Daoy (cell line): ENCODE data around the gene SEPTIN5. TPM values are rescaled to one million over a fixed set of nuclear protein-coding genes. Genes with fewer than 3 reads are reported as not detected.

Experiments used
- DNase-seq: peaks from one replicate; pipeline ENCODE4 v3.0.0-alpha.2; 2015; ENCODE audit warnings: low read depth
- total RNA-seq: library from RNA; depleted of rRNA; stranded (reverse); fragments of >200 nt; shearing (Covaris generic); gene quantifications from 2 replicates; pipeline ENCODE4 v1.2.3, GENCODE V29; 2014

SEPTIN5 gene
- total RNA-seq, 1 experiment from 2014 or later, result 6.1 TPM

DNA sequence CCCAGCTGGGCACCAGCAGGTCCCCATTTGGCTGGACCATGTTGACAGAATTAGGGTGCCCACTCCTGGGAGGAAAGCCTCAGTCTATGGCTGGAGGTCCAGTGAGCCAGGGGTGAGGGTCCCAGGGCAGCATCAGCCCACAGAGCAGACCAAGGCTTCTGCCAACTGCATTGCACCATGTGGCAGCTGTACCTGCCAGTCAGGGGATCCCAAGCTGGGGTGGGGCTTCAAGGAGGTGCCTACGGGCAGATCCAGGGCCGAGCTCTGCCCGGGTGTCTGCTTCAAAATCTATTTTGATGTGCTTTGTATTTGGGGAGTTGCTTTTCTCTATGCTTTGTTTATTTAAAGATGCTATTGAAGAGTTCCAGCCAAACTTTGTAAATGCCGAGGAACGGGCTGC, 19.5 kb downstream of the SEPTIN5 start:
- DNase-seq, result no peak

DNA sequence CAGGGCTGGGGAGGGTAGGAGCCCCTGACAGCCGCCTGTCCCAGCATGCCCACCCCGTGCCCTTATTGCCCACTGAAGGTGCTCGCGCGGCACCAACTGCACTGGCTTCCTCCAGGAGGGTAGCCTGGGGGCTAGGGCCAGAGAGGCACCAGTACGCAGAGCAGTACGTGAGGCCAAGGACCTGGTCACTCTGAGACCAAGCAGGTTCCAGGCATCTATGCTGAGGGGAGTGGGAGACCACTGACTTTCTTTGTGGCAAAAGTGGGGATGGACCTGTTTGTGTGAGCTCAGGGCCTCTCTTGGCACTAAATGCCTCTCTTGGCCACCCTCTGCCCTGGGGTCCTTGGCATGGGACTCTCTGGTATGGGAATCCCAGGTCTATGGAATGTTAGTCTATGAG, 19.9 kb downstream of the SEPTIN5 start:
- no peak for DNase-seq

DNA sequence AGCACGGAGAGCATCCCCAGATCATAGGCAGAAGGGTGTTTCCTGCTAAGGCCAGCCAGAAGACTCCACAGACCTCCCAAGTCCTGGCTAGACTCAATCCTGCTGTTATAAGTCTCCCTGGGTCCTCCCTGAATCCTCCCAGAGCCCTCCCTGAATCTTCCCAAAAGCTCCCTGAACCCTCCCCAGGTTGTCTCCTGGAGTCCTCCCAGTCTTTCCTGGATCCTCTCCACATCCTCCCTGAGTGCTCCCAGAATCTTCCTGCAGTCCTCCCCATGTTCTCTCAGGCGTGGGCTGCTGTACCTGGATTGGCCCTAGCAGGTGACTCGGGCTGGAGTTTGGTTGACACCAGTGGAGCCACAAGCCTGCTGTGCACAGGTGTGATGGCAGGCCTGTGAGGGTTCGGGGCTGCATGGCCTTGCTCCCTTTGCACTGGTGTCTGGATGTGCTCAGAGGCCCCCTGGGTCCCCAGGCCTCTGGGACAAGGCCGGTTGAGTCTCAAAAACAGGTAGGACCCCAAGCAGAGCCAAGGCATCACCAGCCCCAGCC, 20.6 kb downstream of the SEPTIN5 start:
- DNase-seq, result no peak

DNA sequence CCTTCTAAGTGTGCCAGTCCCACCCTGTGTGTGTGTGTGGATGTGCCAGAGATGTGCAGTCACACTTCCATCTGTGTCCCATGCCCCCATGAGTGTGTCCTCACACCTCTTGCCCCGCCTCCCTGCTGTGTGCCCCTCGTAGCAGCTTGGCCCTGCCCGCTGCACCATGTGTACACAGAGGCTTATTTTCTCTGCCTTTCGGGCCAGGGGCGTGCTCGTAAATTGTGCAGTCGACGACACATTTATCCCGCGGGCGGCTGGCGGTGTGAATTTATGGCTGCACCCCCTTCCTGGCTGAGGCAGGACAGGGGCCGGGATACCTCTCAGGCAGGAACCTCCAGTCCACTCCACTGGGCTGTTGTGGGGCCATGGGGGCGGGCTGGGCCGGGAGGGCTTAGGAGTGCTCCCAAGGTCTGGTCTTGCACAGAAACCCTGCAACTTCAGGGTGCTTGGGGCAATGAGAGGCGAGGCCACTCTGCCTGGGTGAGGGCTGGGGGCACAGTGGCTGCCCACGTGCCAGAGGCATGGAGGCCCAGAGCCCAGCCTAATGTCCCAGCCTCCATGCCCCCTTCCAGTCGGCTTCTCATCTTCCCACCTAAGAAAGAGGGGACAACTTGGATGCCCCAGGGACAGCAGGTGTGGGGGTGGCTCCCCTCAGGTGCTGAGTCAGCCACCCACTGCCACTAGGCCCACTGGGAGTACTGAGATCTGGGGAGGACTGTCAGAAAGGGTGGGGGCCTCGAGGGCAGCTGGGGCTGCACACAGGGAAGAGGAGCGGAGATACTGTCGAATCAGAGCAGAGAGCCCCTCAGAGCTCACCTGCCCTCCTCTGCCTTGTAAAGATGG, 21.6 kb downstream of the SEPTIN5 start:
- no peak for DNase-seq

DNA sequence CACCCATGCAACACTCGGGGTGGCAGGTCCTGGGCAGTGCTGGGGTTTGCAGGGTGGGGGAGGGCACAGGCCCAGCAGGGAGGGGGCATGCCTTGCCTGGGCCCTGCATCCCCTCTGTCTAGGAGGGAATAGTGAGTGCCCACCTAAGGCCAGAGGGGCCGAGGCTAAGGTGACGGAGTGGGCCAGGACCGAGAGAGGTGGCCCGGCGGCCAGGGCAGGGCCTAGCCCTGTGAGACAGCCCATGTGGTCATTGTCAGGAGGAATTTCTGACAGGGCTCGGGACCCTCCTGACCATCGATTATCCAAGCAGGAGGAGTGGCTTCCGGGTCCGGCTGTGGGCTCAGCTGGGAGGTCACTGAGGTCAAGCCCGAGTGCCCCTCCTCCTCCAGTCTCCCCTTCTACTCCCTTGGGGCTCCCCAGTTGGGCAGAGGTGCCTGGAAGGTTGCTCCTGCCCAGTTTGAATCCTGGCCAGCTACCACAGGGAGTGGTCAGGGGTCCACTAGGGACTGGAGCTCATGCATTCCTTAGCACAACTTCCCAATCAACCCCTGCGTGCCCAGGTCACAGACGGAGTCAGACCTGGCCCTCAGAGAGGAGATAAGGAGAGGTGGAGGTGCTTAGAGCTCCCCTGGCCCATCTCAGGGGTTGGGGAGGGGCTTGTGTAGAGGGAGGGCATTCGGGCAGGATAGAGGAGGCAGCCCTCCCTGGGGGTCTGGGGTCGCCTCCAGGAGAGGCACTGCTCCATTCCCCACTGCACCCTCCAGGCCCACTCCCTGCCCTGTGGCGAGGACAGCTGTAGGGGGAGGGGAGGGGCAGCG, 23.8 kb downstream of the SEPTIN5 start:
- DNase-seq, result no peak

DNA sequence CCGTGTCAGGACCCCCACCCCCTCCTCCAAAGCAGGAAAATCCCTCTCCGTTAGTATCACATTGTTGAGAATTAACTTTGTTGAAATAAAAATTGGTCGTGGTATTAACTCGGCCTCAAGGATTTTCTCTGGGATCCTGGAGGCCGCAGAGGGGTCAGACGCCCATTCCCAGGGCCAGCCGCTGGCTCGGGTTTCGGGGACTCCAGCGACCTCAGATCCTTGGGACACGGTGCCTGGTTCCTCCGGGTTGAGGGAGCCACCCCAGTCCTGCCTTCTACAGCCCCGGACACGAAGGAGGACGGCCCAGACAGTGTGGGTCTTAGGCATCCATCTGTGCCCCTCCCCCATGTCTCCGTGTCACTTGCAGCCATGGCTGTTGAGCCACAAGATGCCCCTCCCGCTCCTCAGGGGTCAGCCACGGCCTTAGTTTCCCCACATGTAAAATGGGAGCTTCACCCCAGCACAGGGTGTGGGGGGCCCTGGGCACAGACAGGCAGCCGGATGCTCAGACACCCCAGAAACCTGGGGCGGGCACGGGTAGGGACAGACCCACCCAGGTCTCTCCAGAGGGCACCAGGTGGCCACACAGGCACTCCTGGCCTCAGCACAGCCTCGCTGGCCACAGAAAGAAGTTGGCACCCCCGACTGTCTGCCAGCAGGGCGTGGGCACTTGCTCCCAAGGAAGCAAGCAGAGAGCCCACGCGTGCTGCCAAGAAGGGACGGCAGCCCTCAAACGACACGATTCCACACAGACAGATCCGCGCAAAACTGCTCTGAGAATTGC, 24.6 kb downstream of the SEPTIN5 start:
- no peak for DNase-seq

DNA sequence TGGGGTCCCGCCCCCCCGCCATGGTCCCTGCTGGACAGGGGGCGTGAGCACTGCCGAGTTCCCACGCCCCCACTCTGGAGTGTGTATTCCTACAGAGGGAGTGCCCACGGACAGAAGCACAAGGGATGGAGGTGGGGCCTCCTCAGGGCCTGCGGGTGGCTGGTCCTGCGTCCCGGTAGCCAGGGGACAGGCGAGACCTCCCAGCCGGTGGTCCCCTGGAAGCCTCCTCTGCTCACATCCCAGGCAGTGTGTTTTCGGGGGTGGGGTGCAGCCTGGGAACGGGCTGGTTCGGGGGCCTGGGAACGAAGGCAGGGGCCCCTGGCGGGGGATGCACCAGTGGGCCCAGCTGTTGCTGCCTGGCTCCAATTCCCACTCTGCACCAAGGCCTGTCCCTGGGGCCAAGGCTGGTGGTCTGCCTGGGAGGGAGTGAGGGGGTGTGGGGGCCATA, 25.2 kb downstream of the SEPTIN5 start:
- no peak for DNase-seq

DNA sequence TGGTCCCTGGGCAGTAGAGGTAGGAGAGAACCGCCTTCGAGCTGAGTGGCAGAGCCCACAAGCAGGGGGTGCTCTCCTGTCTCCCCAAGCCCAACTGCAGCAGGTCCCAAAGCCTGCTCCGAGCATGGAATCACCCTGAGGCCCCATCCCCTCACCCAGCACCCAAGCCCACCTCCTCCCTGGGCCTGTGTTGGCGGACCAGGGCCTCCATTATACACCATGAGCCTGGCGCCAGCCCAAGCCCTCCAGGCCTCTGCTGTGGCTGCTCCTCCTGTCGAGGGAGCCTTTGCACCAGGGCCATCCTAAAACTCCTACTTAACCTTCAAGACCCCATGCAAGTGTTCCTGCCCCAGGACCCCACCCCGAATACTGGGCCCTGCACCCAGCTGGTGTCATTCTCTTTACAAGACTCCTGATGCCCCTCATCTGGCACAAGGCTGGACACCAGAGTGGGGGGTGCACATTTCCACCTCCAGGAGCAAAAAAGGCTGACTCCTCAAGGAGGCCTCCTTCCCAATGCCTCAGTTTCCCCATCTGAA, 25.7 kb downstream of the SEPTIN5 start:
- DNase-seq, result no peak

DNA sequence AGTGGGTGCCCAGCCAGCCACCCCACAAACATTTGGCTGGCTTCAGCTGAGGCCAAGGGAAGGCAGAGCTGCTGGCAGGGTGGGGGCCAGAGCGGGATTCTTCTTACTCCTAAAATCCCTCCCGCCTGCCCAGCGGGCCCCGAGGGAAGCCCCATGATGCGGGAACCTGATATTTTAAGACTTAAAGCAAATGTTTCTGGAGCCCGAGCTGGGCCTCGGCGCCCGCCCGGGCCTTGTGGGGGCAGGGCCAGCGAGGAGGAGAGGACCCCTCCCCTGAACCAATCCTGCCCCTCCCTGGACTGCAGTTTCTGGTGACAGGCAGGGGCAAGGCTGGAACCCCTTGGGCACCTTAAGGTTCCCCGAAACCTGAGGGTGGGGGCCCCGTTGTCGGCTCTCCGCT, 26.3 kb downstream of the SEPTIN5 start:
- DNase-seq, result no peak

DNA sequence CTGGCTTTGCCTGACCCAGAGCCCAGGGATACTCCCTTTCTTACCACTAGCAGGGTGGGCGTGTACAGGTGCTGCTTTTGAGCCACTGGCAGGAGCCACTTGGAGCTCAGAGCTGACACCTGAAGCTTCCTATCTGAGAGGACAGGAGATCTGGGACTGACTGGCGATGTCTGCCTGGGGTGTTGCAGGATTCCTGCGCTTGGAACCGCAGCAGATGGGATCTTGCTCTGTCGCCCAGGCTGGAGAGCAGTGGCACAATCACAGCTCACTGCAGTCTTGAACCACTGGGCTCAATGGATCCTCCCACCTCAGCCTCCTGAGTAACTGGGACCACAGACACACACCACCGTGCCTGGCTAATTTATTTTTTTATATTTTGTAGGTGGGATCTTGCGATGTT, 26.8 kb downstream of the SEPTIN5 start:
- no peak for DNase-seq

DNA sequence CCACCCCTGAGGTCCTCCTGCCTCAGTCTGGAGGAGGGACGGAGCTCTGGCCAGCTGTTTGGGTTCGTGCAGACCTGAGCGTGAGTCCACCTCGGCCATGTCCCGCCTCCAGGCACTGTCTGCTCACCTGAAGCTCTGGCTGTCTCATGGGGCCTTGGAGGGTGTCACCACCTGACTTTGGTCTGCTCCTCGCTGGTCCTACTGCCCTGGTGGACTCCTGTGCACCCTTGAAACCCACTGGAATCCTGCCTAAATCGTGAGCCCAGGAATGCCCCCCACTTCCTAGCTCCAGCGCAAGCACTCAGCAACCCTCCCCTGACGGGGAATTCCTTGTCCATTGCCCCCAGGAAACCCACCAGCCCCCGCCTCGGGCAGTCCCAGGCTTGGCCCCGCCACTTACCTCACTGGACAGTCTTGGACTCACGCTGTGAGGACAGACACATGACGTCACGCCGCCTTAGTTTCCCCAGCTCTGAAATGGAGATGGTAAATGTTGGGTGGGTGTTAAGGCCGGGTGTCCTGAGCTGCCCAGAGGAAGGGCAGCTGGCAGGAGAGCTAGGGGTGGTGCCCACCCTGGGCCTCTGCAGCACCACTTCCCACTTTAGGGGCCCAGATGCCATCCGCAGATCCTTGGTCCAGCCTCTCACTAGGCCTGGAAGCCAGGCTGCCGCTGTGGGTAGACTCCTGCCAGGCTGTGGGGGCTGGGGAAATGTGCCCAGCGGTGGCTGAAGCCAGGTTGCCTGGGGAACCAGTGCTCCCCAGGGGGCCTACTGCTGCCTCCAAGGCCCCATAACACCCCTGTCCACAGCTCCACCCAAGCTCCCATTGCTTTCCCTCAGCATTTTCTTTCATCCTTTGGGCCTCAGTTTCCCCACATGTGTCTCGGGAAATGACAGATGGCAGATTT, 28.1 kb downstream of the SEPTIN5 start:
- DNase-seq, result no peak

DNA sequence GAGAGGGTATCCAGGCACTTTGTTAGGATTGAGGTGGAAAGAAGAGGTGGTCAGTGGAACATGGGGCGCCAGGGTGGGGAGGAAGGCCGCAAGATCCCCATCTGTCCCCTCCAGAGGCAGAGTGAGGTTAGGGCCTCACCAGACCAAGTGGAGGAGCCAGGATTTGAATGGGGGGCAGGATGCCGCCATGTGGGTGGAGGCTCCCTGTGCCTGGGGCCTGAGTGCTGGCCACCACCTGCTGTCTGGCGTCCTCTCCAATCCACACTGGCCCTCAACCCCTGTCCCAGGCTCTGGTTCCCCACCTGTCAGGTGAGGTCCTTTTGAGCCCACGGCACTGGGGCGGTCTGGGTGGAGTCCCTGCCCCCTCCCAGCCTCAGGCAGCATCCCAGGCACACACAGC, 28.8 kb downstream of the SEPTIN5 start:
- DNase-seq, result no peak

DNA sequence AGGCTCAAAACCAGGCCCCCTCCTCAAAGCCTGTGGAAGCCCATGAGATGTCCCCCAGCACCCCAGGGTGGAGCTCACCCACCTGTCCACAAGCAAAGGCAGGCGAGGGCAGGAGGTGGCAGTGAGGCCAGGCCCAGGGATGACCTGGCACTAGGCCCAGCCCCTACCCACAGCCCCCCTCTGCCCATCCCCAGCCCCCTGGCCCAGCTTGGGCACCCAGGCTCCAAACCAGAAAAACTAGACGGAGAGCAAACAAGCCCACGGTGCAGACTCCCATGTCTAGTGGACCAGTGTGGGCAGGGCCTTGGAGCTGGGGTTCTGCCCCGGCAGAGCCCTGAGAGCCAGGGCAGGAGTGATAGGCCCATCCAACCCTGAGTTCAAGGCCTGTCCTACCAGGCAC, 29.3 kb downstream of the SEPTIN5 start:
- DNase-seq, result no peak

DNA sequence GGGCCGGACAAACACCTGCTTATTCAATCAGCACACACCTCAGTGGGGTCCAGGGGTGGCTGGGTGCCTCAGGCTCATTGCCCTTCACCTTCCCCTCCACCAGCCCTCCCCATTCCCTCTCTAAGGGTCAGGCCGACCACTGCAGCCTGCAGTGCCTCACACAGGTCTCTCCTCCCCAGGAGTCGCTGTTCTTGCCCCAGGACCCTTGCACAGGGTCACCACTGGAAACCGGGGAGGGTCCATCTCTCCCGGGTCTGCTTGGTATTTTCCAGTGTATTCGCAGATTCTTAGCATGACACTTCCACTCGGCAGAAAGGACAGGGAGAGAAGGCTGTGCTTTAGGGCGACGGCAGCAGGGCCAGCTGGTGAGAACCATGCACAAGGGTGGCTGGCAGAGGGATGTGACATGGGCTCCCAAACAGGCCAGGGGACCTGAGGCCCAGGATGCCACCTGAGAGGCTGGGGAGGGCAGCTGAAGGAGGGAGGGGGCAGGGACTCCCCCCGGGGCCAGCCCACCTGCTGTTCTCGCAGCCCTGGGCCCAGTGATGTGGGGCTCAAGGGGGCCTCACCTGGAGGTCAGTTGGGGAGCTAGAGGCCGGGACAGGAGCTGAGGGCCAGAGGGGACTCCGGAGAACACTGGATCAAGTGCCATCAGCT, 30.2 kb downstream of the SEPTIN5 start:
- no peak for DNase-seq

DNA sequence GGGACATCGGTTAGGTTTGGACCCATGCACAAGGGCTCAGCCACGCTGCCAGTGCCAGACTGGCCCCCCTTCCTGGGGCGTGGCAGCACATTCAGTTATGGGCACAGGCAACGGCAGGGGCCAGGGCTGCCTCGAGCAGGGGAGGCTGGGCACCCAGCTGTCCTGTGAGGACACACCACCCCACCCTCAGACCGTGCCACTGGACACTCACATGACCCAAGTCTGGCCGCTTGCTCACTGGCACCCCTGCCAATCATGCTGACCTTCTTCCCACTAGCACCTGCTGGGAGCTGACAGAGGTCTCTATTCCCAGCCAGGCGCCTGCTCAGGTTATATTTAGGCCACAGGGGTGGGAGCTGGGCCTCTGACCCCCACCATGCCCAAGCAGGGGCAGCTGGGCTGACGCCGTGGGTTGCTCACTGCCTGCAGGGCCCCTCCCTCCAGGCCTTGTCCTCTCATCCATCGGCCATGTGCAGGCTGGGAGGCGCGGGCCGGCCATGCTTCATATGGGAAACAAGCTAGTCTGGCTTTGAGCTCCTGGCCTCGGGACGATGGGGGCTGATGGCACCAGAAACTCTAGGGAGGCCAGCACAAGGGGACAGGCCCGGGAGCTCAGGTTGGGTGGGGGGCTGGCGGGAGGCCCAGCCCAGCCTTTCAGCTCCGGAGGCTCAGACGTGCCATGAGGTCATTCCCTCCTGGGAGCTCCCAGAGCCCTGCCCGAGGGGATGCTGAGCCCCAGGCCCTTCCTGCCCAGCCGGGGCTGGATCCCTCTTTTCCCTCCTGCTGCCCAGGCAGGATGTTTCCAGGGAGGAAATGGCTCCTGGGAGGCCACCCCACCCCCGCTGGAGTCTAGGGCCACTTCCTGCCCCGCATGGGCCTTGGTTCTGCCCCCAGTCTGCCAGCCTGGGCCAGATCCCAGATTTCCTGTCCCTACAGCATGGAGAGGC, 31.1 kb downstream of the SEPTIN5 start:
- DNase-seq, result peak; percentile 49

DNA sequence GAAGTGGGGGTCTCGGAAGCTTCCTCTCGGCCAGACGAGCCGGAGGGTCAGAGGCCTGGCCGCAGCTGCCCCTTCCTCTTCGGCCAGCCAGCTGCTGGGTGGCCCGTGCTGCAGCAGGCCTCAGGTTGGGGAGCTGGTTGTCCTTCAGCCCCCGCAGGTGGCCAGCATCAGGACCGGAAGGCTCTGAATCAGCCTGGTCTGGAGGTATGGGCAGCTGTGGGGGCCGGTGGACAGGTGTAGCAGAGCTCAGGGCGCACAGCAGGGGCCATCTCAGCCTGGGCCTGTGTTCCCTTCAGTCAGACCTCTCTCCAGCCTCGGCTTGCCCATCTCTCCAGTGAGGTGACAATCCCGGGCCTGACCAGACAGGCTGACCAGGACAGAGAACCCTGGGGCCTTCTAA, 32.4 kb downstream of the SEPTIN5 start:
- DNase-seq, result no peak

DNA sequence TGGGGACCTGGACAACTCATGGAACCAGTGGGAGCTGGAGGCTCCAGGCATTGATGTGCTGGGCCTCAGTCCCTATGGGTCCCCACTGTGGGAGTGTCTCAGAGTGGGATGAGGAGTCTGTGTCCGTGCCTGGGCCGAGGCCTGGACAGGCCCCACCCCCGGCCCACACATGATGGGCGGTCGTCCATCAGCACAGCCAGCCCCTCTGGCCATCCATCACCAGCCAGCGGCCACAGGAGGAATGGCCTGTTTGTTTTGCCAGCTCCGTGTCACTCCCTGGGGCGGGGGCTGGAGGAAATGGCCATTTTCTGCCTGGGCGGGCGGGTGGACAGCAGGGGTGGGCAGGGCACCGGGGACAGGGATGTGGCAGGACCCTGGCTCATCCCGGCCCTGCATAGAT, 33.2 kb downstream of the SEPTIN5 start:
- no peak for DNase-seq

DNA sequence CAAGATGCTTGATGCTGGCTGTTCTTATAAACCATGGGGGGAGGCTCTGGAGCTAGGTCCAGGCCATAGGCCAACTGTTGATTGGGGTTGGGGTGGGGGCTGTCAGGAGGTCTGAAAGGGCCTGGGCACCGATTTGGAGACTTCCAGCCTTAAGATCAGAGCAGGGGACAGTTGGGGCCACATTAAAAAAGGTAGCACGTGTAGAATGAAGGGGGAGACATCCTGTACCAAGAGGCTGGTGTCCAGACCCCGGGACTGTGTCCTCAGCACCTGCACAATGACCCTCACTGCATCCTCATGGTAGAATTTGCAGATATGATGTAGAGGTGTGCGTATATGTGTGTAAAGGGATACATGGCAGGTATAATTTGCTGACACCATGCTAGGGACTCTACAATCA, 33.8 kb downstream of the SEPTIN5 start:
- no peak for DNase-seq
